ENCODE data around the gene MED27.

The MED27 gene

DNA sequence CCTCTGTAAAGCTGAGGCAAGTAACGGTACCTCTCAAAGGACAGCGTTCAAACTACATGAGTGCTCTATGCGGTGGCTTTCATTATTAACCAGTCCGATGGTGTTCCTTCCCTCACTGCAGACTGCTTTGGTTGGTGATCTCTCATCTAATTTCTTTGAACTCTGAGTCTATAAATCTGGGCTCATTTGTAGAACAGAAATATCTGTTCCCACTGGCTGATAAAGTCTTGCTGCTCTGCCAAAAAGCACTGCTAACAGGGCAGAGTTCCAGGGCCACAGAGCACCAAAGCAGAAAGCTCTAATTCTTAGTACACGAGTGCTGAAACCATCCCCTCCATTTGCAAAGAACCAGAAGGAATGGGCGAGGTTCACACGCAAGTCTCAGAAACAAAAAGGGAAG is 81.9 kb downstream of the MED27 start:
- TF ChIP-seq CREB1 (IDR thresholded peaks at IDR 0.05; ENCODE audit: low read depth) (no peak), EP300 (IDR thresholded peaks at IDR 0.05; ENCODE audit: borderline replicate concordance) (no peak), EGR1 (IDR thresholded peaks at IDR 0.05) (no peak), NFIC (IDR thresholded peaks at IDR 0.05) (no peak), ZBTB7A (IDR thresholded peaks at IDR 0.05; ENCODE audit: low read depth) (no peak), REST (IDR thresholded peaks at IDR 0.05; ENCODE audit: low read depth) (no peak), YY1 (IDR thresholded peaks at IDR 0.05; ENCODE audit: low read depth) (no peak), TCF12 (IDR thresholded peaks at IDR 0.05; ENCODE audit: low read depth) (no peak), FOXM1 (IDR thresholded peaks at IDR 0.05; ENCODE audit: borderline replicate concordance, low read depth) (no peak), CEBPB (IDR thresholded peaks at IDR 0.05) (no peak), RAD21 (IDR thresholded peaks at IDR 0.05; ENCODE audit: low read depth) (no peak)
- TF ChIP-seq, protein P1, sequence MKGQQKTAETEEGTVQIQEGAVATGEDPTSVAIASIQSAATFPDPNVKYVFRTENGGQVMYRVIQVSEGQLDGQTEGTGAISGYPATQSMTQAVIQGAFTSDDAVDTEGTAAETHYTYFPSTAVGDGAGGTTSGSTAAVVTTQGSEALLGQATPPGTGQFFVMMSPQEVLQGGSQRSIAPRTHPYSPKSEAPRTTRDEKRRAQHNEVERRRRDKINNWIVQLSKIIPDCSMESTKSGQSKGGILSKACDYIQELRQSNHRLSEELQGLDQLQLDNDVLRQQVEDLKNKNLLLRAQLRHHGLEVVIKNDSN (IDR thresholded peaks at IDR 0.05): no peak

GRCh38 chr9:131997076-131997475 is 82.6 kb downstream of the MED27 start:
- TF ChIP-seq MAX (IDR thresholded peaks at IDR 0.05) (no peak), FOXM1 (IDR thresholded peaks at IDR 0.05; ENCODE audit: borderline replicate concordance, low read depth) (no peak), TAF1 (IDR thresholded peaks at IDR 0.05; ENCODE audit: low read depth) (no peak), YY1 (IDR thresholded peaks at IDR 0.05; ENCODE audit: low read depth) (no peak), CREB1 (IDR thresholded peaks at IDR 0.05; ENCODE audit: low read depth) (no peak), NFIC (IDR thresholded peaks at IDR 0.05) (no peak), RAD21 (IDR thresholded peaks at IDR 0.05; ENCODE audit: low read depth) (no peak), REST (IDR thresholded peaks at IDR 0.05; ENCODE audit: low read depth) (no peak), ZBTB7A (IDR thresholded peaks at IDR 0.05; ENCODE audit: low read depth) (no peak), TCF12 (IDR thresholded peaks at IDR 0.05; ENCODE audit: low read depth) (no peak), TEAD4 (IDR thresholded peaks at IDR 0.05) (no peak), EGR1 (IDR thresholded peaks at IDR 0.05) (no peak), EP300 (IDR thresholded peaks at IDR 0.05; ENCODE audit: borderline replicate concordance) (no peak)
- TF ChIP-seq, protein P1 (IDR thresholded peaks at IDR 0.05): no peak

GRCh38 chr9:131995382-131995781 is 84.3 kb downstream of the MED27 start:
- TF ChIP-seq EP300 (IDR thresholded peaks at IDR 0.05; ENCODE audit: borderline replicate concordance) (no peak), REST (IDR thresholded peaks at IDR 0.05; ENCODE audit: low read depth) (no peak), EGR1 (IDR thresholded peaks at IDR 0.05) (no peak), RAD21 (IDR thresholded peaks at IDR 0.05; ENCODE audit: low read depth) (no peak), TAF1 (IDR thresholded peaks at IDR 0.05; ENCODE audit: low read depth) (no peak), TEAD4 (IDR thresholded peaks at IDR 0.05) (no peak), CEBPB (IDR thresholded peaks at IDR 0.05) (no peak)
- TF ChIP-seq, protein P1 (IDR thresholded peaks at IDR 0.05): no peak

DNA sequence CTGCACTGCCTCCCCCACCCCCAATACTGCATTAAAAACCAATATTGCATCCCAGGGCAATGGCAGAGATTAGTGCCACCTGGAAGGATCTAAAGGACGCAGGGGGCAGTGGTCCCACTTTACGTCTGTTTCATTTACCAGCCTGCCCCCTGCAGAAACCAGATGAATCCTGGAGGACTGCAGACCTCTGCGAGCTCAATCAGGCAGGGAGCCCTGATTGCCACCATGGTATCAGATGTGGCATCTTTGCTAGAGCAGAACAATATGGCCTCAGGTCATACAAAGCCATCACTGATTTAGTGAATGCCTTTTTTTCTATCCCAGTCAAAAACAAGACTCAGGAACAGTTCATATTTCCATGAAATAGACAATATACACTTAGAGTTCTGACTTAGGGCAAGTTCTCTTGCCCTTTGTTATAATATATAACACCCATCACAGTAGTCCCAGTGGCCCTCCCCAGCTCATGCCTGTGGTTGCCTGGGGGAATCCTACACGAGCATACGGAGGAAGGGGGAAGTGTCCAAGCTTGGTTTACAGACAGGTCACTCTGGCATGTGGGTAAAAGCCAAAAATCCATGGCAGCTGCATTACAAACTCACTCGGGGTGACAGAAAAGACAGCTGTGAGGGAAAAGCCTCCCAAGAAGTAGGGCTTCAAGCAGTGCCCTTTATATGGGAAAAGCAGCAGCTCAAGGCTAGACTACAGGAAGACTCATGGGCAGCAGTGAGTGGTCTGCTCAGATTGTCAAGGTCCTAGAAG is 85.1 kb downstream of the MED27 start:
- no peak for TF ChIP-seq EGR1 (IDR thresholded peaks at IDR 0.05)
- no peak for TF ChIP-seq FOXM1 (IDR thresholded peaks at IDR 0.05; ENCODE audit: borderline replicate concordance, low read depth)
- no peak for TF ChIP-seq NFIC (IDR thresholded peaks at IDR 0.05)
- no peak for TF ChIP-seq CREB1 (IDR thresholded peaks at IDR 0.05; ENCODE audit: low read depth)
- no peak for TF ChIP-seq MAX (IDR thresholded peaks at IDR 0.05)
- no peak for TF ChIP-seq REST (IDR thresholded peaks at IDR 0.05; ENCODE audit: low read depth)
- no peak for TF ChIP-seq CEBPB (IDR thresholded peaks at IDR 0.05)
- TF ChIP-seq EP300 (IDR thresholded peaks at IDR 0.05; ENCODE audit: borderline replicate concordance): no peak
- TF ChIP-seq TEAD4 (IDR thresholded peaks at IDR 0.05): no peak
- TF ChIP-seq YY1 (IDR thresholded peaks at IDR 0.05; ENCODE audit: low read depth): no peak
- TF ChIP-seq ZBTB7A (IDR thresholded peaks at IDR 0.05; ENCODE audit: low read depth): no peak
- no peak for TF ChIP-seq RAD21 (IDR thresholded peaks at IDR 0.05; ENCODE audit: low read depth)
- TF ChIP-seq, protein P1 (IDR thresholded peaks at IDR 0.05): no peak

All from Ishikawa (cell line).